H1 (cell line): Measurements from ENCODE around the gene COPG1. TPM values are rescaled to one million over a fixed set of nuclear protein-coding genes. Genes with fewer than 3 reads are reported as not detected.

ENCODE experiments used
- CHD2 ChIP-seq: IDR thresholded peaks from 2 replicates; pipeline ENCODE4 v1.6.1; 2012; ENCODE audit warnings: low read length, improper control_type of control experiment
- CTCF ChIP-seq, 3 experiments: IDR thresholded peaks; 1 replicate in 2 of 3; 2 replicates in 1 of 3; pipeline versions ENCODE4 v1.5.1 to v1.6.1; 2011; ENCODE audit warnings: low read length in 3 of 3, mild to moderate bottlenecking in 3 of 3, inconsistent platforms in 2 of 3, low read depth in 1 of 3, moderate library complexity in 1 of 3; ENCODE audit not compliant: insufficient read depth in 1 of 3; ENCODE audit errors: control extremely low read depth in 1 of 3
- polyA plus RNA-seq, 7 experiments: library from polyadenylated mRNA; depleted of rRNA in 3 of 7; stranded (reverse) in 5 of 7; unstranded in 2 of 7; fragments of >200 nt in 5 of 7; fragments of 200-250 nt in 2 of 7; gene quantifications; 1 replicate in 5 of 7; 2 replicates in 1 of 7; 4 replicates in 1 of 7; pipeline versions ENCODE4 v1.2.1 to v1.2.3, GENCODE V29; 2011 to 2013; ENCODE audit warnings: missing spikeins in 2 of 7, mixed read lengths in 2 of 7
- total RNA-seq: library from RNA; stranded (reverse); fragmentation: NEBNext Ultra II Directional; extraction: Animal tissue kit (Norgen Biotek cat#: 25700); gene quantifications from 2 replicates; pipeline ENCODE4 v1.2.1, GENCODE V29; 2021

The COPG1 gene
- total and polyA plus RNA-seq, 2 of the 8 experiments (the other 6 are each of a cell fraction or from before 2014, with no cell fraction given): 52.7 to 106 TPM

- no peak for TF ChIP-seq CTCF (IDR thresholded peaks at IDR 0.05; ENCODE audit: control extremely low read depth in 1 of 3, insufficient read depth in 1 of 3, low read depth in 1 of 3, low read length in 3 of 3)
- TF ChIP-seq CHD2: no peak
- TF ChIP-seq, all 59 proteins: peak for 0
Measured at GRCh38 chr3:129276385-129276784, 27.0 kb downstream of the COPG1 start (continued).
